HG03103 (cell line): Measurements from ENCODE around the gene CALHM3.
"Not testable (repeated sequence)": the region's sequence is repeated elsewhere in the genome, so short reads cannot be mapped to it uniquely, and the experiment has no call there.

Experiments
- ATAC-seq: cut with Tn5 transposase; IDR thresholded peaks from one replicate; pipeline ENCODE4 v1.9.1; 2021; ENCODE audit warnings: low read depth; ENCODE audit not compliant: unreplicated experiment

CALHM3 gene

GRCh38 chr10:103479135-103479534, at the start of gene CALHM3:
Gene CALHM3 (minus strand): TSS chr10:103479240. CDS start chr10:103479032, 208 bp downstream.
- ATAC-seq = no peak

- no peak for ATAC-seq
Observed at GRCh38 chr10:103528549-103528948, 49.5 kb upstream of the CALHM3 start.

- ATAC-seq = not testable (repeated sequence)
Observed at GRCh38 chr10:103527476-103527875, 48.4 kb upstream of the CALHM3 start.

- no peak for ATAC-seq
Observed at GRCh38 chr10:103525901-103526300, 46.9 kb upstream of the CALHM3 start.

GRCh38 chr10:103523683-103524082, 44.6 kb upstream of the CALHM3 start:
- no peak for ATAC-seq

GRCh38 chr10:103522006-103522405, 43.0 kb upstream of the CALHM3 start:
- not testable (repeated sequence) for ATAC-seq

GRCh38 chr10:103519798-103520197, 40.8 kb upstream of the CALHM3 start:
- no peak for ATAC-seq

- ATAC-seq = no peak
Observed at GRCh38 chr10:103517234-103518085, 38.4 kb upstream of the CALHM3 start.

GRCh38 chr10:103514244-103514643, 35.2 kb upstream of the CALHM3 start:
- ATAC-seq = no peak

GRCh38 chr10:103513380-103514060, 34.5 kb upstream of the CALHM3 start:
- no peak for ATAC-seq

GRCh38 chr10:103512591-103513379, 33.7 kb upstream of the CALHM3 start:
- ATAC-seq = no peak

- no peak for ATAC-seq
Observed at GRCh38 chr10:103512166-103512565, 33.1 kb upstream of the CALHM3 start.

- no peak for ATAC-seq
Observed at GRCh38 chr10:103510791-103511752, 32.0 kb upstream of the CALHM3 start.

GRCh38 chr10:103510046-103510685, 31.1 kb upstream of the CALHM3 start:
- ATAC-seq = no peak

- no peak for ATAC-seq
Observed at GRCh38 chr10:103507235-103508191, 28.5 kb upstream of the CALHM3 start.

GRCh38 chr10:103506061-103506460, 27.0 kb upstream of the CALHM3 start:
- ATAC-seq = no peak

- no peak for ATAC-seq
Observed at GRCh38 chr10:103504181-103504783, 25.2 kb upstream of the CALHM3 start.

- ATAC-seq = not testable (repeated sequence)
Observed at GRCh38 chr10:103503777-103504176, 24.7 kb upstream of the CALHM3 start.
